BLaER1 (cell line): Measurements from ENCODE around the gene MPZL3.

Source experiments
- H3K27ac ChIP-seq: shearing (Covaris generic); formaldehyde crosslinking; 2 replicates; pipeline ENCODE4 v1.8.1; 2022
- H3K27me3 ChIP-seq: shearing (Covaris generic); formaldehyde crosslinking; 2 replicates; pipeline ENCODE4 v1.8.1; 2022
- H3K36me3 ChIP-seq: shearing (Covaris generic); formaldehyde crosslinking; 2 replicates; pipeline ENCODE4 v1.8.1; 2022
- H3K4me1 ChIP-seq: shearing (Covaris generic); formaldehyde crosslinking; 2 replicates; pipeline ENCODE4 v1.8.1; 2022
- H3K4me2 ChIP-seq: shearing (Covaris generic); formaldehyde crosslinking; 2 replicates; pipeline ENCODE4 v1.8.1; 2022
- H3K4me3 ChIP-seq: shearing (Covaris generic); formaldehyde crosslinking; 2 replicates; pipeline ENCODE4 v1.8.1; 2022
- H3K9ac ChIP-seq: shearing (Covaris generic); formaldehyde crosslinking; 2 replicates; pipeline ENCODE4 v1.8.1; 2022
- H3K9me3 ChIP-seq: shearing (Covaris generic); formaldehyde crosslinking; 2 replicates; pipeline ENCODE4 v1.8.1; 2022
- H4K20me1 ChIP-seq: shearing (Covaris generic); formaldehyde crosslinking; 2 replicates; pipeline ENCODE4 v1.8.1; 2022
- Cebpa-rat ChIP-seq: shearing (Covaris generic); IDR thresholded peaks from 2 replicates; pipeline ENCODE4 v1.8.1; 2022

Gene MPZL3, protein sequence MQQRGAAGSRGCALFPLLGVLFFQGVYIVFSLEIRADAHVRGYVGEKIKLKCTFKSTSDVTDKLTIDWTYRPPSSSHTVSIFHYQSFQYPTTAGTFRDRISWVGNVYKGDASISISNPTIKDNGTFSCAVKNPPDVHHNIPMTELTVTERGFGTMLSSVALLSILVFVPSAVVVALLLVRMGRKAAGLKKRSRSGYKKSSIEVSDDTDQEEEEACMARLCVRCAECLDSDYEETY

DNA sequence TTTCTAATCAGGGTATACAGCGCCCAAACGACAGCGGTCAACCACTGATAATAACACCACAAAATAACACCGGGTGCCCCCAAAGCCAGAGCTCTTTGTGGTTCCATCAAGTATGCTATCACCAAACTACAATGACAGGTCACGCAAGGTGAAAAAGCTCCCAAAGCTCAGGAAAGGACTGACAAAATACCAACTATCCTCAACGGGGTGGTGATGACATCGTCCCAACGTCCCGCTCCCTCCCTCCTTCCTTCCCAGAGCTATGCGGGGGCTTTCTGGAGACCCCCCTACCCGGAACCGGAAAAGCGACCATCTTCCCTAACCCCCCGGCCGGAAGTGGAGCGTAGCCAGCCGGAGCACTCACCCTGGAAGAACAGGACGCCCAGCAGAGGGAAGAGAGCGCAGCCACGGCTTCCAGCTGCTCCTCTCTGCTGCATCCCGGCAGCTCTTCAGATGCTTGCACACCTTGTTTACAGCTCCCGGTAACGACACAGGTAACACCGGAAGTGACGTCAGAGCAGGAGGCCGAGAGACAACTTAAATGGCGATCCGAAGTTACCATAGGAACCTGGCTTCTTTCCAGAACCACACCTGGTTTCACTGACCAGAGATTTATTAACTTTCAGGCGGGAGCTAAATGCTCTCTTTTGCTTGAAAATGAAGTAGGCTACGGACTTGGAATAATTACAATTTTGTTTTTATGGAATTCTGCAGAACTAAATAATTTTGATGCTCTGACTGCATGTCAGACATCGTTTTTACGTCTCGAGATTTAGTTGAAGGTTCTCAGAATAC, at the start of gene MPZL3:
TSS of gene MPZL3 (minus strand) at position 508 of the 795 bp plus-strand sequence. CDS start at position 437, 71 bp downstream.
- Histone ChIP-seq H3K27me3 (no peaks in the 10 kb centered on the region), H3K27ac (peak within 1 kb of the TSS; percentile 55; the same call in 1 of the 2 replicates)
- no peak for TF ChIP-seq Cebpa-rat

DNA sequence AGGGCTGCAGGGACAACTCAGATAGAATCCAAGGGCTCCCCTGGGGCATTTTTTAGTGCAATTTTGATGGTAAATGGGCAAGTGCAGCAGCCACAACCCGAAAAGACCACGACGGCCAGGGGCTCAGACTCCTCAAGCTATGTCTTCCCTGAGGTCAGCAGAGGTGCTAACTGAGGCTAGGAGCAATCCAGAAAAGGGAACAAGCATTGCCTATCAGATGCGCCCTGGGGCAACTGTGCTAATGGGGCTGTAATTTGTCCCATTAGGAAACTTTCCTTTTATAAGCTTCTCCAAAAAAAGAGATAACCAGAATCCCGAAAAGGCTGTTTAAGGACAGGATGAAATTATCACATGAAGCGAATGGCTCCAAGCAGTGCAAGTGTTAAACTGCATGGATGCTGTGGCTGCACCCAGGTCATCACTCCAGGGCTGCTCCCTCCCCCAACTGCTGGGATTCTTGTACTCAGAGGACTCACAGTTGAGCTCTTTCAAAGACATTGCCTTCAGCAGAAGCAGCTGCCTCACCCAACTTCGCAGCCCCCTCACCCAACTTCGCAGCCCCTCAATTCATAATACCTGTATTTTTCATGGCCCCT, 49.5 kb upstream of the MPZL3 start:
- H3K4me3 ChIP-seq, result no peak overlapping the region
- H3K27ac ChIP-seq, result no peak overlapping the region
- H3K4me1 ChIP-seq, result peaks cover 25% of the 10 kb centered on the region
- no peak overlapping the region for H3K9ac ChIP-seq
- no peaks in the 10 kb centered on the region for H3K27me3 ChIP-seq
- no peak overlapping the region; the same call in 1 of the 2 replicates for H3K4me2 ChIP-seq
- no peaks in the 10 kb centered on the region for H4K20me1 ChIP-seq
- TF ChIP-seq Cebpa-rat, result no peak
- no peaks in the 10 kb centered on the region for H3K9me3 ChIP-seq
- H3K36me3 ChIP-seq, result no peaks in the 10 kb centered on the region

More for the DNA sequence above, at the start of gene MPZL3:
- H3K4me1 ChIP-seq, result peaks cover 16% of the 10 kb centered on the region
- peak within 1 kb of the TSS; percentile 69 for H3K4me3 ChIP-seq
- no peaks in the 10 kb centered on the region for H4K20me1 ChIP-seq
- H3K4me2 ChIP-seq, result peak within 1 kb of the TSS; percentile 73
- no peak within 1 kb of the TSS for H3K9ac ChIP-seq
- H3K36me3 ChIP-seq, result no peaks in the 10 kb centered on the region
- H3K9me3 ChIP-seq, result no peaks in the 10 kb centered on the region

DNA sequence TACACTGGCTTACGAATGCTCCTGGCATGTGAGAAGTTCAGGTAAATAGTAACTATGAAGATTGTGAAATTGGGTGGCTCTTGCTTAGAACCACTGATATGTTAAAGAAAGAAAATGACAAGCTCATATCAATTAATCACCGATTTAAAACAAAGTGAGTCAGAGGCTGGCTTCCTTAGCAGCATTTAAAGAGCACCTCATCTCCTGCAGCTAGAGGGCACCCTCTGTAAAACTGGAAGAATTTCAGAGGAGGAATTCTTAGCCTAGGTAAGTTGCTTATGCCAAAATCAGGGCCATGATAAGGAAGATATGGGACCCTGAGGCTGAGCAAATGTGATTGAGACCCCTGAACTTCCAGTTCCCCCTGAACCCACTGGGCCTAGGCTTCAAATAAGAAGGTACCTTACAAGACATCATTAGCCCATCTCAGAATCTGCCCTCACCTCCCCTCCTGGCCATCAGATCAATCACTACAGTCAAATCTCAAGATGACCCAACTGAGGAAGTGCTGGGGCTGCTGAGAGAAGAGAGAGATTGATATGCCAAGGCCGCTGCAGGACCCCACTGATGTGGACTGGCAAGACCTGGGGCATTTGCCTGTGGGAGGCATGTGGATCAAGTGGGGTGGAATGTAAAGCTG, 43.8 kb upstream of the MPZL3 start:
- no peaks in the 10 kb centered on the region for H3K9me3 ChIP-seq
- no peaks in the 10 kb centered on the region for H3K4me1 ChIP-seq
- no peak overlapping the region for H3K27ac ChIP-seq
- H4K20me1 ChIP-seq, result no peaks in the 10 kb centered on the region
- H3K4me2 ChIP-seq, result no peak overlapping the region
- no peak overlapping the region for H3K4me3 ChIP-seq
- H3K36me3 ChIP-seq, result no peaks in the 10 kb centered on the region
- H3K9ac ChIP-seq, result no peak overlapping the region
- no peak for TF ChIP-seq Cebpa-rat
- H3K27me3 ChIP-seq, result no peaks in the 10 kb centered on the region

DNA sequence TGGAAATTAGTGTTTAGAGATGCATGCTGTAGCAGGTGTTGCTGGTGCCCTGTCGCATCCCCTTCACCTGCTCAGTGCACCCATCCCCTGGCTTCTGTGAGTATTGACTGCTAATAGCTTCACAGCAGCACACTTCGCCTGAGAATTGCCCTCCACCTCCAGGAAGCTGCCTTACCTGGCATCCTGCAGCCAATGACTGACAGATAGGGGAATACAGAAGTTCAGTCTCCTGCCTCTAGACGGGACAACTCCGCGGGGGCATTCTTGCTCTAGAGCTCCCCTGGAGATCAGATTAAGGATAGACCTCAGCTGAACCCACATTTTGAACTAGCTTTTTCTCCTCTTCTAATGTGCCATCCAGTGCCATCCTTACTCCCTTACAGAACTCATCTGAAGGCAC, 43.0 kb upstream of the MPZL3 start:
- no peak overlapping the region for H3K9ac ChIP-seq
- H3K27me3 ChIP-seq, result no peaks in the 10 kb centered on the region
- no peaks in the 10 kb centered on the region for H3K9me3 ChIP-seq
- no peak for TF ChIP-seq Cebpa-rat
- H3K27ac ChIP-seq, result no peak overlapping the region
- no peaks in the 10 kb centered on the region for H3K36me3 ChIP-seq
- no peak overlapping the region for H3K4me2 ChIP-seq
- H3K4me3 ChIP-seq, result no peak overlapping the region
- no peaks in the 10 kb centered on the region for H3K4me1 ChIP-seq
- H4K20me1 ChIP-seq, result no peaks in the 10 kb centered on the region

DNA sequence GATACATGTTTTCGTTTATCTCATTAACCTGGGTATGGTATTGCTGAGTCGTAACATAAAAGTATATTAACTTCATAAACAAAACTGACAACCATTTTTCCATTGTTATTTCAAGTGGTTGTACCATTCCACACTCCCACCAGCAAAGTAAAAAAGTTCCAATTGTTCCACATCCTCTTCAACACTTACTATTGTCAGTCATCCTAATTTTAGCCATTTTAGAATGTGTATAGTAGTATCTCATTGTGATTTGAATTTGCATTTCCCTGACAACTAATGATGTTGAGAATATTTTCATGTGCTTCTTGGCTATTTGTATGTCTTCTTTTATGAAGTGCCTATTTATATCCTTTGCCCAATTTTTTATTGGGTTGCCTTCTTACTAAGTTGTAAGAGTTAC, 41.9 kb upstream of the MPZL3 start:
- TF ChIP-seq Cebpa-rat, result no peak
- H3K9me3 ChIP-seq, result no peaks in the 10 kb centered on the region
- no peaks in the 10 kb centered on the region for H3K36me3 ChIP-seq
- H3K27me3 ChIP-seq, result no peaks in the 10 kb centered on the region
- H3K9ac ChIP-seq, result no peak overlapping the region
- H3K4me1 ChIP-seq, result no peaks in the 10 kb centered on the region
- H3K4me2 ChIP-seq, result no peak overlapping the region
- no peak overlapping the region for H3K27ac ChIP-seq
- H4K20me1 ChIP-seq, result no peaks in the 10 kb centered on the region
- no peak overlapping the region for H3K4me3 ChIP-seq

DNA sequence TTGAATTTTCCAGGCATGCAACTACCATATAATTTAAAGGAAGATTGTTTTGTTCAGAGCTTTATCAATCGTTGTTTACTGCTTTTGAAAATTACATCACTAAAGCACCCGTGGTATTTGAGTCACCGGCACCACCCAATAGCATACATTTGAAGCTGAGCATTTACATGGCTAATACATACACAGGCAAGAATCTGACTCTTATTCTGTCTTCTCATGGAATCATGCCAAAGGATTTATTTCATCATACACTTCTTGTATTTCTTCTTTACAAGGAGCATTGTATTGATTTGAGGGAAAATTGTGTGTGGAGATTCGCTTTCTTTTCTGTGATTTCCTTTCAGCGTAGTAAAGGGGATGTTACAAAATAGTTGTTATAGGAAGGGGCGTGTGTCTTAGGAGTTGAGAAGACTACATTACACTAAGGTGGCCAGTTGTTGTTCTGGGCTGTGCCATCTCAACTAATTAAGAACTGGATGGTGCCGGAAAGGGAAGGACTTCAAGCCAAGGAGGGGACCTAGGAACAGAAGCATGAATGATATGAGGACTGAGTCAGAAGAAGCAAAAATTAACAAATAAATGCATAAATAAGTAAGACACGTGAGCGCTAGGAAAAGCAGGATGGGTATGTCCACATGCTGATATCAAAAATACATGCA, 39.4 kb upstream of the MPZL3 start:
- H3K27me3 ChIP-seq, result no peaks in the 10 kb centered on the region
- no peak for TF ChIP-seq Cebpa-rat
- H3K9ac ChIP-seq, result no peak overlapping the region
- H4K20me1 ChIP-seq, result no peaks in the 10 kb centered on the region
- no peaks in the 10 kb centered on the region for H3K4me1 ChIP-seq
- H3K36me3 ChIP-seq, result no peaks in the 10 kb centered on the region
- no peaks in the 10 kb centered on the region for H3K9me3 ChIP-seq
- no peak overlapping the region for H3K4me3 ChIP-seq
- no peak overlapping the region for H3K27ac ChIP-seq
- no peak overlapping the region for H3K4me2 ChIP-seq

DNA sequence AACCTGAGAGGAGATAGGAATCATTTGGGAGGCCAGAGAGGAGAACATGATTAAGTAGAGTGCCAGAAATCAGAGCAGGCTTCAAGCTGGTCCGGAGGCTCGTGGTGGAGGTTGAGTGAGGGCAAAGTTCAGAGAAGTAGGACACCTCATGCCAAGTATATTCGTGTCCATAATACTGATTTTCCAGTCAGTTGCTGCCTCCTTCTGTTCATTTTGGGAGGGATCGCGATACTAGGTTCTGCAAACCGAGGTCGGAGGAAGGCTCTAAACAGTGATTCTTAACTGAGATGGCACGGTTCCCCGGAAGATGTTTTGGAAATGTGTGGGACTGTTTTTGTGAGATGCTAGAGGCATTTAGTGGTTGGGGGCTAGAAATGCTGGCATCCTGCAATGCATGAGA, 38.8 kb upstream of the MPZL3 start:
- Histone ChIP-seq H3K9ac (no peak overlapping the region), H3K36me3 (no peaks in the 10 kb centered on the region), H3K4me1 (no peaks in the 10 kb centered on the region), H3K4me3 (no peak overlapping the region), H4K20me1 (no peaks in the 10 kb centered on the region), H3K9me3 (no peaks in the 10 kb centered on the region), H3K27me3 (no peaks in the 10 kb centered on the region), H3K27ac (no peak overlapping the region), H3K4me2 (no peak overlapping the region)
- TF ChIP-seq Cebpa-rat, result no peak

DNA sequence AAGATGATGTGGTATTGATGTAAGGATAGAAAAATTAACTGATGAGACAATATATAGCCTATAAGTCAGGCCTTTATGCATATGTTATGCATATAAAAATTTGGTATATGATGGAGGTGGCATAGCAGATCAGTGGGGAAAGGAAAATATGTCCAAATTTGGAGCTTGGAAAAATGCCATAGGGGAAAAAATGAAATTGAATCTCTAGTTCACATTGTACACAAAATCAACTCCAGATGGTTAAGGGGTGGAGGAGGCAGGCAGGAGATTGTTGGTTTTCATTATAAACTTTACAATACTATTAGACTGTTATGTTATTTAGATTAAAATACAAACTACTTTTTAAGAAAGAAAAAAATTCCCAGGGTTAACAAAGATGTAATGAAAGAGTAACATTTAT, 37.2 kb upstream of the MPZL3 start:
- TF ChIP-seq Cebpa-rat, result no peak
- Histone ChIP-seq H3K4me3 (no peak overlapping the region), H3K27me3 (no peaks in the 10 kb centered on the region), H3K9ac (no peak overlapping the region), H3K36me3 (no peaks in the 10 kb centered on the region), H3K9me3 (peaks cover 5% of the 10 kb centered on the region; the same call in 1 of the 2 replicates), H4K20me1 (no peaks in the 10 kb centered on the region), H3K27ac (no peak overlapping the region), H3K4me1 (no peaks in the 10 kb centered on the region), H3K4me2 (no peak overlapping the region)

DNA sequence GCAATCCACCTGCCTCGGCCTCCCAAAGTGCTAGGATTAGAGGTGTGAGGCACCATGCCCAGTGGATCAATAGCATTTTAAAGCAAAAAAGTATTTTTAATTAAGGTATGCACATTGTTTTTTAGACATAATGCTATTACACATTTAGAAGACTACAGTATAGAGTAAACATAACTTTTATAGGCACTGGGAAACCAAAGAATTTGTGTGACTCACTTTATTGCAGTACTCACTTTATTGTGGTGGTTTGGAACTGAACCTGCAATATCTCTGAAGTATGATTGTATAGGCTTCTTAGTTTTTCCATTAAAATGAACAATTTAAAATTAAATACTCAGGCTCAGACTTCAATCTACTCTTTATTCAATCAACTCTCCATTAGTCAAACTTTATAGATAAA, 34.8 kb upstream of the MPZL3 start:
- no peaks in the 10 kb centered on the region for H3K36me3 ChIP-seq
- no peaks in the 10 kb centered on the region for H4K20me1 ChIP-seq
- H3K9me3 ChIP-seq, result peaks cover 6% of the 10 kb centered on the region
- no peak overlapping the region for H3K4me3 ChIP-seq
- no peaks in the 10 kb centered on the region for H3K27me3 ChIP-seq
- H3K4me2 ChIP-seq, result no peak overlapping the region
- no peak for TF ChIP-seq Cebpa-rat
- no peaks in the 10 kb centered on the region for H3K4me1 ChIP-seq
- no peak overlapping the region for H3K9ac ChIP-seq
- no peak overlapping the region for H3K27ac ChIP-seq
